GM12878 (cell line): ENCODE results near the gene ARHGEF1. TPM values are rescaled to one million over a fixed set of nuclear protein-coding genes. Genes with fewer than 3 reads are reported as not detected.

ENCODE experiments used
- ATAC-seq: fragments of 200-7000 bp; cut with Tn5 transposase; 3 replicates; pipeline ENCODE4 v1.9.1; 2020; ENCODE audit warnings: mild to moderate bottlenecking, moderate library complexity
- BruUV-seq: library from RNA; stranded (reverse); fragments of 400-500 nt; replicated peaks from 2 replicates; lab custom pipeline; 2021; lab: Mats Ljungman, UMichigan
- CTCF ChIA-PET: fragments of 300-600 bp; sonication (Branson Sonifier 250); formaldehyde crosslinking; extraction: SDS; loops from one replicate; lab custom pipeline; 2021; ENCODE audit warnings: inconsistent platforms; lab: Yijun Ruan, JAX
- POLR2A ChIA-PET: fragments of 350-600 bp; formaldehyde crosslinking; extraction: SDS; loops from one replicate; lab custom pipeline; 2021; ENCODE audit warnings: inconsistent platforms; lab: Charles Lee
- RAD21 ChIA-PET: fragments of 300-600 bp; sonication (Branson Sonifier 250); formaldehyde crosslinking; loops from one replicate; lab custom pipeline; 2023; ENCODE audit warnings: antibody characterized with exemption; ENCODE audit not compliant: unreplicated experiment; lab: Charles Lee
- SMC1A ChIA-PET: fragments of 300-600 bp; sonication (Branson Sonifier 250); formaldehyde crosslinking; loops from one replicate; lab custom pipeline; 2023; ENCODE audit not compliant: unreplicated experiment, uncharacterized antibody; lab: Charles Lee
- DNase-seq: peaks from one replicate; pipeline ENCODE4 v3.0.0-alpha.2; 2011; ENCODE audit warnings: low read depth, low spot score
- FAIRE-seq: peaks from 3 replicates; lab custom pipeline; 2011; peaks lifted over from hg19 to GRCh38; lab: Jason Lieb, UNC
- H2AFZ ChIP-seq: 2 replicates; pipeline ENCODE4 v1.6.0; 2011; ENCODE audit warnings: low read depth, low read length, control low read depth; ENCODE audit not compliant: control insufficient read depth
- H3K27ac ChIP-seq: 2 replicates; pipeline ENCODE4 v1.5.1; 2011; ENCODE audit warnings: control low read depth; ENCODE audit not compliant: control insufficient read depth, insufficient read depth
- H3K27me3 ChIP-seq, 2 experiments: replicated peaks in 1 of 2; 2 replicates each; pipeline versions ENCODE4 v1.6.0 to v1.6.1; 2011; ENCODE audit warnings: low read length in 1 of 2; ENCODE audit not compliant: control insufficient read depth in 2 of 2, insufficient read depth in 2 of 2
- H3K36me3 ChIP-seq, 2 experiments: 2 replicates each; pipeline ENCODE4 v1.5.1; 2011; ENCODE audit warnings: low read length in 1 of 2; ENCODE audit not compliant: control insufficient read depth in 2 of 2, insufficient read depth in 2 of 2
- H3K4me1 ChIP-seq: 2 replicates; pipeline ENCODE4 v1.6.1; 2011; ENCODE audit warnings: mild to moderate bottlenecking, low read length, moderate library complexity, mixed read lengths; ENCODE audit not compliant: control insufficient read depth, insufficient read depth
- H3K4me2 ChIP-seq: 2 replicates; pipeline ENCODE4 v1.6.0; 2011; ENCODE audit warnings: control low read depth; ENCODE audit not compliant: control insufficient read depth, insufficient read depth
- H3K4me3 ChIP-seq: fragments of 200-600 bp; sonication (generic); 2 replicates; pipeline ENCODE4 v1.5.1; 2016
- H3K79me2 ChIP-seq: 2 replicates; pipeline ENCODE4 v1.6.0; 2011; ENCODE audit warnings: low read length; ENCODE audit not compliant: control insufficient read depth, insufficient read depth
- H3K9ac ChIP-seq: 2 replicates; pipeline ENCODE4 v1.8.0; 2011; ENCODE audit warnings: low read length, control low read depth, mixed read lengths; ENCODE audit not compliant: control insufficient read depth, insufficient read depth
- H3K9me3 ChIP-seq: replicated peaks from 3 replicates; pipeline ENCODE4 v1.5.1; 2011; ENCODE audit warnings: mild to moderate bottlenecking, low read length; ENCODE audit not compliant: control insufficient read depth, insufficient read depth
- H4K20me1 ChIP-seq: 2 replicates; pipeline ENCODE4 v1.6.0; 2011; ENCODE audit not compliant: control insufficient read depth, insufficient read depth
- CBFB ChIP-seq: IDR thresholded peaks from 2 replicates; pipeline ENCODE4 v1.6.1; 2016; ENCODE audit warnings: antibody characterized with exemption, low read depth
- CHD1 ChIP-seq: IDR thresholded peaks from 2 replicates; pipeline ENCODE4 v1.6.1; 2012; ENCODE audit warnings: low read depth, low read length, improper control_type of control experiment
- DPF2 ChIP-seq: fragments of 450-650 bp; IDR thresholded peaks from 2 replicates; pipeline ENCODE4 v1.6.1; 2017; ENCODE audit warnings: mild to moderate bottlenecking
- FOXK2 ChIP-seq: fragments of 450-650 bp; IDR thresholded peaks from 2 replicates; pipeline ENCODE4 v1.6.1; 2017; ENCODE audit warnings: mild to moderate bottlenecking, moderate library complexity
- MEF2B ChIP-seq: fragments of 450-650 bp; IDR thresholded peaks from 2 replicates; pipeline ENCODE4 v1.6.1; 2018; ENCODE audit warnings: mild to moderate bottlenecking, moderate library complexity; ENCODE audit not compliant: partially characterized antibody, poor library complexity, severe bottlenecking
- MTA3 ChIP-seq: IDR thresholded peaks from 2 replicates; pipeline ENCODE4 v1.6.1; 2012; ENCODE audit warnings: low read length, inconsistent platforms, borderline replicate concordance
- MXI1 ChIP-seq: fragments of 150-350 bp; IDR thresholded peaks from 2 replicates; pipeline ENCODE4 v1.6.1; 2011; ENCODE audit warnings: low read depth, mild to moderate bottlenecking, inconsistent platforms, low read length, improper control_type of control experiment
- NR2F1 ChIP-seq: fragments of 450-650 bp; conservative IDR thresholded peaks from 2 replicates; pipeline ENCODE4 v1.6.1; 2017; ENCODE audit warnings: mild to moderate bottlenecking
- PML ChIP-seq: IDR thresholded peaks from 2 replicates; pipeline ENCODE4 v1.6.1; 2012; ENCODE audit warnings: low read length, inconsistent platforms
- POLR2AphosphoS2 ChIP-seq: IDR thresholded peaks from 2 replicates; pipeline ENCODE4 v1.6.1; 2011; ENCODE audit warnings: low read depth, mild to moderate bottlenecking, low read length, improper control_type of control experiment, moderate library complexity
- POLR2AphosphoS5 ChIP-seq: IDR thresholded peaks from 2 replicates; pipeline ENCODE4 v1.6.1; 2011; ENCODE audit warnings: mild to moderate bottlenecking, low read length, inconsistent platforms
- SIX5 ChIP-seq: IDR thresholded peaks from 2 replicates; pipeline ENCODE4 v1.6.1; 2011; ENCODE audit warnings: mild to moderate bottlenecking, low read depth, low read length, moderate library complexity; ENCODE audit not compliant: severe bottlenecking
- SMC3 ChIP-seq: IDR thresholded peaks from 2 replicates; pipeline ENCODE4 v1.6.1; 2011; ENCODE audit warnings: low read length, improper control_type of control experiment, borderline replicate concordance
- SRF ChIP-seq, 2 experiments: IDR thresholded peaks; 2 replicates each; pipeline ENCODE4 v1.6.1; 2011; ENCODE audit warnings: low read depth in 2 of 2, low read length in 2 of 2, mild to moderate bottlenecking in 1 of 2, moderate library complexity in 1 of 2
- STAT1 ChIP-seq: fragments of 450-650 bp; conservative IDR thresholded peaks from 2 replicates; pipeline ENCODE4 v1.6.1; 2014; ENCODE audit warnings: antibody characterized with exemption, mild to moderate bottlenecking
- SUZ12 ChIP-seq: fragments of 200-600 bp; sonication (generic); IDR thresholded peaks from one replicate; pipeline ENCODE4 v1.6.1; 2018; ENCODE audit warnings: antibody characterized with exemption, mild to moderate bottlenecking; ENCODE audit not compliant: unreplicated experiment
- TBL1XR1 ChIP-seq: IDR thresholded peaks from 2 replicates; pipeline ENCODE4 v1.6.1; 2012; ENCODE audit warnings: low read depth, low read length, improper control_type of control experiment
- ZNF24 ChIP-seq: fragments of 450-650 bp; IDR thresholded peaks from 2 replicates; pipeline ENCODE4 v1.6.1; 2017; ENCODE audit warnings: antibody characterized with exemption, mild to moderate bottlenecking
- WGBS: methylation state at CpG from one replicate; pipeline ENCODE4 v1.1.6; 2016; ENCODE audit warnings: low lambda C conversion rate; ENCODE audit not compliant: insufficient replicate concordance, insufficient coverage; ENCODE audit errors: missing lambda C conversion rate; 5-methylcytosine and 5-hydroxymethylcytosine counted together
- in situ Hi-C: fragments of 300-500 bp; cut with MboI; formaldehyde crosslinking; loops from 9 replicates; pipeline ENCODE4 v1.14.3; 2018; ENCODE audit warnings: mixed read lengths
- intact Hi-C: fragments of 100-400 bp; cut with micrococcal nuclease; formaldehyde crosslinking; loops from one replicate; pipeline ENCODE4 v1.14.2; 2022; ENCODE audit not compliant: unreplicated experiment
- polyA plus RNA-seq, 11 experiments: library from polyadenylated mRNA; depleted of rRNA in 4 of 11; unstranded in 6 of 11; stranded (reverse) in 5 of 11; fragments of >200 nt; fragmentation: Nextera tagmentation in 4 of 11; fragmentation: Illumina TruSeq in 1 of 11; extraction: Ambion mirVana in 4 of 11; extraction: Trizol in 1 of 11; gene quantifications; 1 replicate in 1 of 11; 2 replicates in 10 of 11; pipeline versions ENCODE4 v1.2.1 to v1.2.3, GENCODE V29; 2011 to 2016; ENCODE audit warnings: inconsistent platforms in 2 of 11, missing spikeins in 2 of 11, low read depth in 1 of 11
- total RNA-seq, 4 experiments: library from RNA; depleted of rRNA in 3 of 4; stranded (reverse); fragments of >200 nt in 3 of 4; fragmentation: Illumina TruSeq in 1 of 4; extraction: Trizol in 1 of 4; gene quantifications; 2 replicates each; pipeline versions ENCODE4 v1.2.1 to v1.2.3, GENCODE V29; 2013 to 2021
- TF ChIP-seq, protein P1 (sequence below): IDR thresholded peaks from 2 replicates; pipeline ENCODE4 v1.6.1; 2011; ENCODE audit warnings: mild to moderate bottlenecking, low read depth, low read length, moderate library complexity; ENCODE audit not compliant: insufficient replicate concordance

ARHGEF1 gene
- total and polyA plus RNA-seq, 10 of the 15 experiments (the other 5 are each of a cell fraction or from before 2014, with no cell fraction given) = 1.2 to 207 (median 53.9) TPM

DNA sequence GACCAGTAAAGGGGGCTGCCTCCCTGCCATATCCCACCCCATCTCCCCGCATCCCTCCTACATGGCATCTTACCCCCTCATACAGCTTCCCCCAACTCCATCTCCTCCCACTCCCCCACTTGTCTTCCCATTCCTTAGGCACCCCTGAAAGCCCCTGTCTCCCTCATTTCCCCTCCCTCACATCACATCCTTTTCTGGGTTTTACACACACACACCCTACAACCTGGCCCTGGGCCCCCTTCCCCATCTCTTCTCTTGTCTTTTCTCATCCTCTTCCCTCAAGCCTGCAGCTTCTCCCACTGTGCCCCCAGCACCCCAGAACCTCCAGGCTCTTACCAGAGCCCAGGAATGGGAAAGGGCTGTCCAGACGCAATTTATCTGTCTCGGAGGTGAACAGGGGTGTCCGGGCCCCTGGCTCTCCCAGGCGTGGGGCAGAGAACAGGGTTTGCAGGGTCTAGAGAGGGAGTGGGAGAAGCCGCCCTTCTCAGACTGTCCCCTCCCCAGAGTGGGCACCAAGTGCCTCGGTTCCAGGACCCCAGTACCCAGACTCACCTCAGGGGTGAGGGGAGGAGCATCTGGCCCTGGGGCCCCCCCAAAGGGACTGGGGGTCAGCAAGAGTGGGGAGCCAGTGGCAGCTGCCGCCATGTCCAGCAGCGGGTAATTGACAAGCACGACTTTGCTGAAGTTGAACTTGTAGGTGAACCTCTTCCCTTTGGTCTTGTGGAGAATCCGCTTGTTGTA, 25.9 kb downstream of the ARHGEF1 start:
- in situ Hi-C loops (no loop called here), intact Hi-C loops (no loop called here)
- H4K20me1 ChIP-seq = peaks cover 6% of the 10 kb centered on the region; the same call in 1 of the 2 replicates
- no peaks in the 10 kb centered on the region; a peak in 2 of 4 replicates for H3K27me3 ChIP-seq
- no peak for FAIRE-seq
- H3K4me2 ChIP-seq = no peak overlapping the region
- no peak overlapping the region for H2AFZ ChIP-seq
- H3K79me2 ChIP-seq = no peaks in the 10 kb centered on the region
- ChIA-PET SMC1A (interaction anchor here (1.0 kb wide), 1 partner anchor 21 kb away, joined by 3 read pairs; no protein-coding TSS in a partner anchor), POLR2A (no interaction called here), RAD21 (no interaction called here), CTCF (no interaction called here)
- no TSS peak for BruUV-seq
- no peak overlapping the region for H3K4me3 ChIP-seq
- no peak overlapping the region for H3K9ac ChIP-seq
- ATAC-seq = no peak
- DNase-seq = no peak
- H3K36me3 ChIP-seq = peaks cover 11 to 21% of the 10 kb centered on the region in 2 experiments; a peak in 3 of 4 replicates
- no peaks in the 10 kb centered on the region for H3K4me1 ChIP-seq
- no peak overlapping the region for H3K27ac ChIP-seq
- peak; percentile 49; the same call in 1 of the 2 replicates for TF ChIP-seq POLR2AphosphoS5
- no peak for TF ChIP-seq PML
- H3K9me3 ChIP-seq = no peaks in the 10 kb centered on the region
- 81% methylated on average over 11 of the region's 11 CpGs for WGBS

DNA sequence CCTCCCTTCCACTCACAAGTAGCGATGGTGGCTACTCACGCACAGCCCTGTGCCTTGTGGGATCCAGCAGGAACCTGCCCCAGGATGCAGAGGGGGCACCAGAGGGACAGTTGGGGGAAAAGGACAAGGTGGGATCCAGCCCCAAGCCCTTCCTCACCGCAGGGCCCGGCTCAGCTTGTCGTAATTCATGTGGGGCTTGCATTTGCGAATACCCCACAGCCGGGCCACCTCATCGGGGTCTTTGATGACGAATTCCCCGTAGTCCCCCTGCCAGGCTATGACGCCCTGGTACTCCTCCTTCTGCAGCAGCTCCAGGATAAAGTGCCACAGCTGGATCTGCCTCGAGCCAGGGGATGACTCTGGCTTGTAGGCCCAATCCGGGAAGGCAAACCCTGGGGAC, 26.7 kb downstream of the ARHGEF1 start:
- RAD21 ChIA-PET = no interaction called here
- TF ChIP-seq TBL1XR1 (no peak), STAT1 (no peak), SMC3 (no peak), MEF2B (no peak), CBFB (no peak), MXI1 (no peak), SUZ12 (no peak), CHD1 (no peak), MTA3 (no peak), SIX5 (no peak), ZNF24 (no peak), SRF (IDR thresholded peaks at IDR 0.05; ENCODE audit: low read depth in 2 of 2, low read length in 2 of 2) (no peak), POLR2AphosphoS2 (no peak), FOXK2 (no peak), NR2F1 (no peak), DPF2 (no peak)
- TF ChIP-seq, protein P1, sequence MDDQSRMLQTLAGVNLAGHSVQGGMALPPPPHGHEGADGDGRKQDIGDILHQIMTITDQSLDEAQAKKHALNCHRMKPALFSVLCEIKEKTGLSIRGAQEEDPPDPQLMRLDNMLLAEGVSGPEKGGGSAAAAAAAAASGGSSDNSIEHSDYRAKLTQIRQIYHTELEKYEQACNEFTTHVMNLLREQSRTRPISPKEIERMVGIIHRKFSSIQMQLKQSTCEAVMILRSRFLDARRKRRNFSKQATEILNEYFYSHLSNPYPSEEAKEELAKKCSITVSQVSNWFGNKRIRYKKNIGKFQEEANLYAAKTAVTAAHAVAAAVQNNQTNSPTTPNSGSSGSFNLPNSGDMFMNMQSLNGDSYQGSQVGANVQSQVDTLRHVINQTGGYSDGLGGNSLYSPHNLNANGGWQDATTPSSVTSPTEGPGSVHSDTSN = no peak

More for the DNA sequence above, 26.7 kb downstream of the ARHGEF1 start:
- no peaks in the 10 kb centered on the region; a peak in 2 of 4 replicates for H3K27me3 ChIP-seq
- H3K9me3 ChIP-seq = no peaks in the 10 kb centered on the region
- in situ Hi-C loops = no loop called here
- H3K4me2 ChIP-seq = no peak overlapping the region
- ChIA-PET CTCF (no interaction called here), POLR2A (interaction anchor here (0.6 to 0.9 kb wide), 2 partner anchors 9 to 15 kb away, joined by 3 read pairs; no protein-coding TSS in a partner anchor), SMC1A (no interaction called here)
- H3K4me1 ChIP-seq = no peaks in the 10 kb centered on the region
- FAIRE-seq (no peak), ATAC-seq (no peak), DNase-seq (no peak)
- no peak overlapping the region for H3K27ac ChIP-seq
- H3K79me2 ChIP-seq = no peaks in the 10 kb centered on the region
- H4K20me1 ChIP-seq = peaks cover 6% of the 10 kb centered on the region; the same call in 1 of the 2 replicates
- no TSS peak for BruUV-seq
- intact Hi-C loops = no loop called here
- no peak overlapping the region for H2AFZ ChIP-seq
- H3K36me3 ChIP-seq = peaks cover 6 to 17% of the 10 kb centered on the region in 2 experiments; a peak in 3 of 4 replicates
- WGBS = 82% methylated on average over 13 of the region's 13 CpGs
- H3K4me3 ChIP-seq = no peak overlapping the region
- H3K9ac ChIP-seq = no peak overlapping the region
